Germinal center (tissue), 1 donor: ENCODE results near the gene CCDC106.

Source experiments
- DNase-seq: peaks from one replicate; pipeline ENCODE4 v3.0.0; 2012; ENCODE audit warnings: mixed read lengths, low spot score

CCDC106 gene

GRCh38 chr19:55647732-55648584 is at the start of gene CCDC106:
Gene CCDC106 (plus strand): TSS chr19:55648212. CDS start chr19:55649047, 835 bp downstream.
- DNase-seq: peak; percentile 54

- DNase-seq: peak; percentile 91
Observed at GRCh38 chr19:55598719-55599467, 49.1 kb upstream of the CCDC106 start.

- DNase-seq: peak; percentile 83
Observed at GRCh38 chr19:55599468-55599841, 48.6 kb upstream of the CCDC106 start, which contains the start of gene FIZ1. Gene FIZ1 (minus strand): TSS chr19:55599517. CDS start chr19:55597865, 1,652 bp downstream.

GRCh38 chr19:55599842-55600661 is 48.0 kb upstream of the CCDC106 start, which contains the start of gene ZNF524:
Gene ZNF524 (plus strand): TSS chr19:55600288. CDS start chr19:55602113, 1,825 bp downstream.
- peak; percentile 86 for DNase-seq

- no peak for DNase-seq
Observed at GRCh38 chr19:55600662-55601028, 47.4 kb upstream of the CCDC106 start.

GRCh38 chr19:55601084-55601483 is 46.9 kb upstream of the CCDC106 start:
- no peak for DNase-seq

- DNase-seq: no peak
Observed at GRCh38 chr19:55602104-55603001, 45.7 kb upstream of the CCDC106 start.

- no peak for DNase-seq
Observed at GRCh38 chr19:55603115-55603514, 44.9 kb upstream of the CCDC106 start.

GRCh38 chr19:55603581-55604292 is 44.3 kb upstream of the CCDC106 start:
- no peak for DNase-seq

- peak; percentile 95 for DNase-seq
Observed at GRCh38 chr19:55605207-55605636, 42.8 kb upstream of the CCDC106 start.

- DNase-seq: peak; percentile 68
Observed at GRCh38 chr19:55605637-55606470, 42.2 kb upstream of the CCDC106 start, which contains the start of gene ZNF865. Gene ZNF865 (plus strand): TSS chr19:55605647. CDS start chr19:55613619, 7,972 bp downstream.

- no peak for DNase-seq
Observed at GRCh38 chr19:55606471-55606787, 41.6 kb upstream of the CCDC106 start.

- DNase-seq: no peak
Observed at GRCh38 chr19:55606817-55607216, 41.2 kb upstream of the CCDC106 start.

GRCh38 chr19:55609326-55609725 is 38.7 kb upstream of the CCDC106 start:
- DNase-seq: no peak

GRCh38 chr19:55611300-55611982 is 36.6 kb upstream of the CCDC106 start:
- no peak for DNase-seq

GRCh38 chr19:55611983-55612645 is 35.9 kb upstream of the CCDC106 start:
- no peak for DNase-seq

GRCh38 chr19:55613396-55613795 is 34.6 kb upstream of the CCDC106 start:
- DNase-seq: no peak
